A673 (cell line): Measurements from ENCODE around the gene TBX18. TPM values are rescaled to one million over a fixed set of nuclear protein-coding genes. Genes with fewer than 3 reads are reported as not detected.

Experiments used
- BruUV-seq: library from RNA; stranded (reverse); fragments of 400-500 nt; replicated peaks from 2 replicates; lab custom pipeline; 2021; lab: Mats Ljungman, UMichigan
- CTCF ChIA-PET: fragments of 300-600 bp; sonication (Branson Sonifier 250); formaldehyde crosslinking; loops from one replicate; lab custom pipeline; 2022; ENCODE audit warnings: antibody characterized with exemption; lab: Charles Lee
- POLR2A ChIA-PET: fragments of 300-600 bp; sonication (Branson Sonifier 250); formaldehyde crosslinking; loops from one replicate; lab custom pipeline; 2022; ENCODE audit warnings: antibody characterized with exemption; ENCODE audit not compliant: low non-redundant PET; lab: Charles Lee
- DNase-seq: peaks from one replicate; pipeline ENCODE4 v3.0.0-alpha.2; 2015; ENCODE audit warnings: low spot score
- H3K27ac ChIP-seq: fragments of 200-600 bp; sonication (generic); 2 replicates; pipeline ENCODE4 v1.5.1; 2016; ENCODE audit warnings: mixed run types, low read depth, mild to moderate bottlenecking, mixed read lengths, antibody characterized with exemption, low read length; ENCODE audit not compliant: poor library complexity, severe bottlenecking
- H3K27me3 ChIP-seq: fragments of 200-600 bp; sonication (generic); replicated peaks from 2 replicates; pipeline ENCODE4 v1.6.1; 2017; ENCODE audit warnings: mixed run types, low read depth, mild to moderate bottlenecking, mixed read lengths, antibody characterized with exemption, low read length; ENCODE audit not compliant: insufficient read depth, poor library complexity
- H3K36me3 ChIP-seq: fragments of 200-600 bp; sonication (generic); 2 replicates; pipeline ENCODE4 v1.6.1; 2016; ENCODE audit warnings: mixed run types, mild to moderate bottlenecking, mixed read lengths, antibody characterized with exemption, low read length; ENCODE audit not compliant: insufficient read depth, poor library complexity, severe bottlenecking
- H3K4me1 ChIP-seq: fragments of 200-600 bp; sonication (generic); 2 replicates; pipeline ENCODE4 v1.6.1; 2017; ENCODE audit warnings: mixed run types, mild to moderate bottlenecking, mixed read lengths, antibody characterized with exemption, low read length; ENCODE audit not compliant: insufficient read depth, poor library complexity, severe bottlenecking
- H3K4me3 ChIP-seq: fragments of 200-600 bp; sonication (generic); 2 replicates; pipeline ENCODE4 v1.5.1; 2016; ENCODE audit warnings: low read depth, mixed run types, mild to moderate bottlenecking, mixed read lengths, low read length; ENCODE audit not compliant: poor library complexity, severe bottlenecking
- H3K9me3 ChIP-seq: fragments of 200-600 bp; sonication (generic); 2 replicates; pipeline ENCODE4 v1.6.1; 2016; ENCODE audit warnings: mixed run types, low read depth, mild to moderate bottlenecking, mixed read lengths, antibody characterized with exemption, low read length; ENCODE audit not compliant: poor library complexity, severe bottlenecking
- EZH2 ChIP-seq: fragments of 200-600 bp; sonication (generic); IDR thresholded peaks from 2 replicates; pipeline ENCODE4 v1.6.1; 2017; ENCODE audit warnings: borderline replicate concordance, low read depth, mild to moderate bottlenecking, mixed read lengths, antibody characterized with exemption, low read length; ENCODE audit not compliant: poor library complexity, severe bottlenecking
- intact Hi-C: fragments of 100-400 bp; cut with micrococcal nuclease; formaldehyde crosslinking; loops from one replicate; pipeline ENCODE4 v1.10.0; 2022; ENCODE audit not compliant: unreplicated experiment
- total RNA-seq: library from RNA; stranded (reverse); gene quantifications from 2 replicates; pipeline ENCODE4 v1.2.3, GENCODE V29; 2021
- TF ChIP-seq, protein P1 (sequence below): fragments of 300-800, 200-600 bp; sonication (generic); conservative IDR thresholded peaks from 2 replicates; pipeline ENCODE4 v1.5.1; 2017; ENCODE audit warnings: low read depth, mild to moderate bottlenecking, antibody characterized with exemption, low read length, moderate library complexity, mixed read lengths

Gene TBX18
- total RNA-seq, 1 experiment from 2014 or later, result 16.0 TPM

DNA sequence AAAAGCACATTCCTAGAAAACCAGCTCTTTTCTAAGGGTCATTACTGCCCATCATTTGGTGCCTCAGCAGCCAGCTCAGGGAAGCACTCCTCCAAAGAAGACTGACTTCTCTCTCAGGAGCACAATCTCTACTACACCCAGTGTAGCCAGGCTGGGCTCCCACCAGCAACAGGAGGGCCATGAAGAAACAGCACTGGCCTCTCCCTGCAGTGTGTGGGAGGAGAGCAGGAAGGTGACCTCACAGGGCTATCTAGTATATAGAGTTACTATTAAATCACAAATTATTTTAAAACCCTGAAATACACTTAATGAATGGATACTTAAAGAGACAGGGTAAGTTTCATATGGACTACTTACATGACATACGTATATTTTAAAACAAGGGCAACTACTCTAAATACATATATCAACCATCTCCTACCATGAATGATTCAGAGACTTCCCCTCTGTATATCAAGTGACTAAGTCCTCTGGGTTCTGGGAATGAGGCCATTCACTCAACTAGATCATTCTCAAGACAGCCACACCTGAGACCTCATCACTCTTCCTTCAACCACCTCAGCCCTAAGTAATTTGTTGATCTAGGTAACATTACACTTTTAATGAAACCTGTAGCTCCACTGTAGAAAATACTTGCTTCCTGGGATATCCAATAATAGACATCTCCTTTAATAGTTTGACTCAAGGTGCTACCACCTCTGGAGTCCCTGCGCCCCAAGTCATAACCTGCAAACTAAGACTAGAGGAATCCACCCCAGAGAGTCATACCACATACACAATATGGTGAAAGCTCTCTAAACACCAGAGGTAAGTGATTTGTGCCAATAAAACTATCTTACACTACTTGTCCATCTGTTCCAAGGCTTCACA is 25.2 kb downstream of the TBX18 start:
- Histone ChIP-seq H3K4me1 (no peaks in the 10 kb centered on the region), H3K36me3 (peaks cover 4% of the 10 kb centered on the region), H3K27me3 (no peaks in the 10 kb centered on the region), H3K27ac (no peak overlapping the region), H3K9me3 (no peaks in the 10 kb centered on the region), H3K4me3 (no peak overlapping the region)
- CTCF ChIA-PET, result no interaction called here
- DNase-seq, result no peak
- no TSS peak for BruUV-seq
- TF ChIP-seq EZH2, result no peak
- TF ChIP-seq, protein P1, sequence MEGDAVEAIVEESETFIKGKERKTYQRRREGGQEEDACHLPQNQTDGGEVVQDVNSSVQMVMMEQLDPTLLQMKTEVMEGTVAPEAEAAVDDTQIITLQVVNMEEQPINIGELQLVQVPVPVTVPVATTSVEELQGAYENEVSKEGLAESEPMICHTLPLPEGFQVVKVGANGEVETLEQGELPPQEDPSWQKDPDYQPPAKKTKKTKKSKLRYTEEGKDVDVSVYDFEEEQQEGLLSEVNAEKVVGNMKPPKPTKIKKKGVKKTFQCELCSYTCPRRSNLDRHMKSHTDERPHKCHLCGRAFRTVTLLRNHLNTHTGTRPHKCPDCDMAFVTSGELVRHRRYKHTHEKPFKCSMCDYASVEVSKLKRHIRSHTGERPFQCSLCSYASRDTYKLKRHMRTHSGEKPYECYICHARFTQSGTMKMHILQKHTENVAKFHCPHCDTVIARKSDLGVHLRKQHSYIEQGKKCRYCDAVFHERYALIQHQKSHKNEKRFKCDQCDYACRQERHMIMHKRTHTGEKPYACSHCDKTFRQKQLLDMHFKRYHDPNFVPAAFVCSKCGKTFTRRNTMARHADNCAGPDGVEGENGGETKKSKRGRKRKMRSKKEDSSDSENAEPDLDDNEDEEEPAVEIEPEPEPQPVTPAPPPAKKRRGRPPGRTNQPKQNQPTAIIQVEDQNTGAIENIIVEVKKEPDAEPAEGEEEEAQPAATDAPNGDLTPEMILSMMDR, result no peak
- intact Hi-C loops, result no loop called here
- POLR2A ChIA-PET, result no interaction called here

DNA sequence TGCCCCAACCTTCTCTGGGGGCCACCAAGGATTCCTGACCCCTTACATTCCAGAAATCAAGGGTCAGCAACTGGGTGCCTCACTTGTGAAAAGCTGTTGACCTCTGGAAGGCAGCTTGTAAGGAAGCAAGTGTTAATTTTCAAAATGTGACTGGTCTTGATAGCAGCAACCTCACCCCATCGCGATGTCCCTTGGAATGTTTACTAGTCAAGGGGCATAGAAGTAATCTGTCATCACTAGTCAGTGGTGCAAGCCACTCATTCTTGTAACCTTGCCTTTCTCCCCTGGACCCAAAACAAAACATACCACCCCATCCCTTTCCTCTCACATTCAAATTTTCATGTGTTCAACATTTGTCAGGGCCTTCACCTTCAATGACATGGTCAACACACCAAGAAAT is 30.5 kb downstream of the TBX18 start:
- Histone ChIP-seq H3K4me1 (no peaks in the 10 kb centered on the region), H3K9me3 (no peaks in the 10 kb centered on the region), H3K27me3 (no peaks in the 10 kb centered on the region), H3K4me3 (no peak overlapping the region), H3K27ac (no peak overlapping the region), H3K36me3 (peaks cover 4% of the 10 kb centered on the region)
- no peak for DNase-seq
- POLR2A ChIA-PET, result no interaction called here
- TF ChIP-seq, protein P1, result no peak
- no peak for TF ChIP-seq EZH2
- BruUV-seq, result no TSS peak
- intact Hi-C loops, result no loop called here
- CTCF ChIA-PET, result no interaction called here

DNA sequence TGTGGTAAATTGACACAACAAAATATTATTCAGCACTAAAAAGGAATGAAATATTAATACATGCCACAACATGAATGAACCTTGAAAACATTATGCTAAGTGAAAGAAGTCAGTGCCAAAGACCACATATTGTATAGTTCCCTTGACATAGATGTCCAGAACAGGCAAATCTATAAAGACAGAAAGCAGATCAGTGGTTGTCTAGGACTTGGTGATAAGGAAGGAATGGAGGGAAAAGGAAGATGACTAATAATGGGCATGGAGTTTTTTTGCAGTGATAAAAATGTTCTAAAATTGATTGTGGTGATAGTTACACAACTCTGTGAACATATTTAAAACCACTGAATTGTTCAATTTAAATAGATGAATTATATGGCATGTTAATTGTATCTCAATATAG is 32.5 kb downstream of the TBX18 start:
- no TSS peak for BruUV-seq
- POLR2A ChIA-PET, result no interaction called here
- CTCF ChIA-PET, result no interaction called here
- Histone ChIP-seq H3K36me3 (no peaks in the 10 kb centered on the region), H3K27me3 (no peaks in the 10 kb centered on the region), H3K4me3 (no peak overlapping the region), H3K27ac (no peak overlapping the region), H3K4me1 (no peaks in the 10 kb centered on the region), H3K9me3 (no peaks in the 10 kb centered on the region)
- TF ChIP-seq EZH2, result no peak
- TF ChIP-seq, protein P1, result no peak
- intact Hi-C loops, result no loop called here
- DNase-seq, result no peak
